Stimulated activated CD4-positive, alpha-beta T cell treated with anti-CD3 and anti-CD28 coated beads, Interleukin-12 subunit alpha, Interleukin-12 subunit beta, amount 100 ng/mL, for 48 hours (primary cell): ENCODE results near the gene PTGFRN.
"Not testable (repeated sequence)": the region's sequence is repeated elsewhere in the genome, so short reads cannot be mapped to it uniquely, and the experiment has no call there.

Source experiments
- DNase-seq, 3 donors: peaks; one replicate each; pipeline ENCODE4 v3.0.0-alpha.2; 2020; ENCODE audit warnings: low read depth in 2 of 3, low spot score in 1 of 3

Gene PTGFRN

DNA sequence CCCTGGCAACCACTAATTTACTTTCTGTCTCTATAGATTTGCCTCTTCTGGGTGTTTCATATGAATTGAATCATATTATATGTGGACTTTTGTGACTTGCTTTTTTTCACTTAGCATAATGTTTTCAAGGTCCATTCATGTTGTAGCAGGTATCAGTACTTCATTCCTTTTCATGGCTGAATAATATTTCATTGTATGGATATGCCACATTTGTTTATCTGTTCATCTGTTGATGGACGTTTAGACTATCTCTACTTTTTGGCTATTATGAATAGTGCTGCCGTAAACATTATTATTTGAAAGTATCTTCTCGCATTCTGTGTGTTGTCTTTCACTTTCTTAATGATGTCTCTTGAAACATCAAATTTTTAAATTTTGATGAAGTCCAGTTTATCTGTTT is 59.0 kb downstream of the PTGFRN start:
- DNase-seq, result no peak

DNA sequence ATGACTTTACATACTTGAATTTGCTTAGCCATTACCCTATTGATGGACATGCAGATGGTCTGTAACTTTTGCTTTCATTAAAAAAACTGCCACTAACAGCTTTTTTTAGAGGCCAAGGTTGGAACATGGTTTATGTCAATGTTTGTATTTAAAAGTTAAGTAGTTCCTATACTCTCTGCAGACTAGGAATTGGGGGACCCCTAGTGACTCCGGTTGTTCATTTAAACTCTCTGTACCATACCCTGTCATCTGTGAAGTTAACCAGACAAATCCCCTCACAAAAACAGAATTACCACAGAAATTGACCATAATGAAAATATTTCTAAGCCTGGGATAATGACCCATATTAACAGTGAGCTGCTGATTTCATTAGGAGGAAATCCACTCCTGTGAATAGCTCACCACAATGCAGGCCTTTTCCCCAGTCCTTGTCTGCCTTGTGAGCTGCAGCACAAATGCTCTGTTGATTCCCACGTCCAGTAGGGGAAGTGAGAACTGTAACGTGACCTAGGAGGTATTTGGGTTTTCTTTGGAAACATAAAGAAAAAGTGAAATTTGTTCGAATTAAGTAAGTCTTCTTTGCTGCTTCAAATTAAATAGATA is 61.6 kb downstream of the PTGFRN start:
- DNase-seq, result no peak

DNA sequence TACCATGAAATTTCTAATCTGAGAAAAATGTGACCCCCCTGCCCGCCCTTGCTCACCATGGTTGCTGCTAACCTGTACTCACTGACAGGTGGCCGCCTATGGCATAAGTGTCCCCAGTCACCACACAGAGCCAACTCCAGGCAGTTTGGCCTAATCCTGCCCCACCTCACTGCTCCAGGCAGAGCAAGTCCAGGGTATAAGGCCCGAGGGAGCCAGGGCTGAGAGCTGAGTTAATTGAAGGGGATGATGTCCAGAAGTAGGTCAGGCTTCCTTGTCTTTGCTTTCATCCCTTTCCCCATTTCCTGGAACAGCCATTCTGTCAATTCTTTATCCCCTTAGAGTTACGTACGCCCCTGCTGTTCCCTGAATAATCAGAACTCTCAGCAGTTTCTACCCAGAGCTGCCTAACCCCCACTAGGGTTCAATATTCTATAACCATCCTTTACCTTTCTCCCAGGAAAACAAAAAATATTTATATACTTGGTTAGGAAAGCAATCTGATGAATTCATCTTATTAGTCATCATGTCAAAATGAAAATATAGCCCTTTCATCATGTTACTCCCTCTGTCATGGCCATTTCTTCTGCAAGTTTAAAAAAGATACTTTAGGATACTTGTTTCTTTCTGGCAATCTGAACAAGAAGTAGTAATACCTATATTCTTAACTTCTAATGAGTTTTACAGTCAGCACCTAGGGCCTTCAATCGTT is 62.4 kb downstream of the PTGFRN start:
- no peak for DNase-seq

DNA sequence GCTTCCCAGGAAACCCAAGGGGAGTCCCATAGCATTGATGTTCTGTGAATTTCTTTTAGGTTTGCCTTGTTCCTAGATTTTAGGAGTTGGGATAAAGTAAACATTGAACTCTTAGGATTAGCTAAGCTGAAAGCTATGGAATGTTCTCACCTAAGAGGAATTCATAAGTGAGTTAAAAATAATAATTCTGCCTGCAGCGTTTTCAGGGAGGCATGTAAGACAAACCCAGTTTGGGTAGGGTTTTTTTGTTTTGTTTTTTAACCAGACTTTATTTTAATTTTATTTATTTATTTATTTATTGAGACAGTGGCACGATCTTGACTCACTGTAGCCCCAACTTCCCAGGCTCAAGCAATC is 62.9 kb downstream of the PTGFRN start:
- DNase-seq, result no peak

DNA sequence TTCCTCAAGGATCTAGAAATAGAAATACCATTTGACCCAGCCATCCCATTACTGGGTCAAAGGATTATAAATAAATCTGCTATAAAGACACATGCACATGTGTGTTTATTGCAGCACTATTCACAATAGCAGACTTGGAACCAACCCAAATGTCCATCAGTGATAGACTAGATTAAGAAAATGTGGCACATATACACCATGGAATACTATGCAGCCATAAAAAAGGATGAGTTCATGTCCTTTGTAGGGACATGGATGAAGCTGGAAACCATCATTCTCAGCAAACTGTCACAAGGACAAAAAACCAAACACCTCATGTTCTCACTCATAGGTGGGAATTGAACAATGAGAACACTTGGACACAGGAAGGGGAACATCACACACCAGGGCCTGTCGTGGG is 70.6 kb downstream of the PTGFRN start:
- DNase-seq, result not testable (repeated sequence)

DNA sequence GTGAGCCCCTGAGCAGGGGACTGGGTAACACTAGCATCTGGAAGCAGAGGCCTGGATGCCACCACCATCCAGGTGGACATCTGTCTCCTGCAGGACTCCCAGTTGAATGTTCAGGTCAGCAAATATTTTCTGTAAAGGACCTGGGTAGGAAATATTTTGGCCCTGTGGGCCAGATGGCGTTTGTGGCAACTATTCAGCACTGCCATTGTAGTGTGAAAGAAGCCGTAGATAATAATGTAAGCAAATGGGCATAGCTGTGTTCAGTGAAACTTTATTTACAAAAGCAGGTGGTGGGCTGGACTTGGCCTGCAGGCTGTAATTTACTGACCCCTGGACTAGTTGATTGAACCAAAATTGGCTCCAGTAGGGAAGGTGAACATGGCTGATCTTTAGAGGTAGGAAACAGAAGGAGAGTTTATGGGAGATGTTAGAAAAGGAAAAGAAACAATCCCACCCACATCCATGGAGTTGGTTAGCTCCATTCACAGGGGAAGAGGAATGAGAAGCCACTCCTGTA is 71.9 kb downstream of the PTGFRN start:
- no peak for DNase-seq

DNA sequence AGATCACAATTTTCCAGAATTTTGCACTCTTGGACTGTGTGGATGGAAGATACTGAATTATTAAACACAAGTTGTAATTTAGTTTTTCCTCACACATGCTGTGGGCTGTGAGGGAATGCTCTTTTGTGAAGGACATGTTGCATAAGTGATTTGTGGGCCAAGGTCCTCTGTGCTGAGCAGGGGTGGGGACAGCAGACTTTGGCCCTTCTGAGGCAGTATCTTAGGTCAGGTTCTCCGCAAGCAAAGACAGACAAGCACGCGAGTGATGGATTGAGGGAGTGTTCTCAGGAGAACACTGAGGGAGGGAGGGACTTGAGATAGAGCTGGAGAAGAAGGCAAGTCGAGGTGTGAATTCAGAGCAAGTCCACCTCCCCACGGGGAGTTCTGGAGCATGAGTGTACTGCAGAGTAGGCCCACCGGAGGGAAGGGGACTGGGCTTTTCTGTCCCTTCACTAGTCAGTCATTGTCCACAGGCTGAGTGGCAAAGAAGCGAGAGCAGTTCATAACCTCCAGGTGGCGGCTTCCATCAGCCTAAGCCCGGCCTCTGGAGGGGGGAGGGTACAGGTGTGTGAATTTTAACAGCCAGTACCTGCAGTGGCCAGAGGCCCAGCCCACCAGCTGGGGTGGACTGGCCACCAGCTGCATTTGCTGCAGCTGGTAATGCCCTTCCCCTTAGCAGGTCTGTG is 72.7 kb downstream of the PTGFRN start:
- DNase-seq, result no peak

DNA sequence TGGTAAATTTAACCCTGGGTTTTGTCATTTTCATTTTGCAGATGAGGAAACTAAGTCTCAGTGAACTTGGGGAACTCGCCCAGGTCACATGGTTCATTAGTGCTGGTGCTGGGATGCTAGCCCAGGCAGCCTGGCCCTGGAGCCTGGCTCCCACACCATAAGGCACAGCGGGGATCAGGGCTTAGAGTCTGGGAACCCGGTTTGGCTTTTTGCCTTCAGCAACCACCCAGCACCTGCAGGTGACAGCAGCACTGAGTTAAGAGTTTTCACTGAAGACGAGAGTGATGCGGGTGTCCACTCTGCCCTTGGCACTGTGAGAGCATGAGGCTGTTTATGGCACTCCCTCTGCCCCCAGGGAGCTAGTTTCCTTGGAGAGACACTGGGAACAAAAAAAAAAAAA is 73.4 kb downstream of the PTGFRN start:
- no peak for DNase-seq

DNA sequence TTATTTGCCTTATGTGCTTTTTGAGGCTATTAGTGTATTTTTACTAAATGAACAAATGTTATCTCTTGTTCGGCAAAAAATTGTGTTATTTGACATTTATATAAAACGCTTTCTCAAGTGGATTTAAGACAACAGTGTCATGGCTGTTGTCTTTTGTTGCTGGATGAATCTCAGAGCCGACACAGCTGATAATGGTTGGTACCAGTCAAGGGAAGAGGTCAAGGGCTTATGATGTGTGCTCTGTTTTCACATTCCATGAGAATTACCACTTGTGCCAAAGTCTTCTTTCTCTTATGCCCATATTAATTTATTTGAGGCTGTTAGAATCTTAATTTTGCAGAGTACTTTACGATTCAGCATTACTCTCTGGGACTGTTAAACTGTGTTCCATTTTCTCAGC is 74.0 kb downstream of the PTGFRN start:
- no peak for DNase-seq

DNA sequence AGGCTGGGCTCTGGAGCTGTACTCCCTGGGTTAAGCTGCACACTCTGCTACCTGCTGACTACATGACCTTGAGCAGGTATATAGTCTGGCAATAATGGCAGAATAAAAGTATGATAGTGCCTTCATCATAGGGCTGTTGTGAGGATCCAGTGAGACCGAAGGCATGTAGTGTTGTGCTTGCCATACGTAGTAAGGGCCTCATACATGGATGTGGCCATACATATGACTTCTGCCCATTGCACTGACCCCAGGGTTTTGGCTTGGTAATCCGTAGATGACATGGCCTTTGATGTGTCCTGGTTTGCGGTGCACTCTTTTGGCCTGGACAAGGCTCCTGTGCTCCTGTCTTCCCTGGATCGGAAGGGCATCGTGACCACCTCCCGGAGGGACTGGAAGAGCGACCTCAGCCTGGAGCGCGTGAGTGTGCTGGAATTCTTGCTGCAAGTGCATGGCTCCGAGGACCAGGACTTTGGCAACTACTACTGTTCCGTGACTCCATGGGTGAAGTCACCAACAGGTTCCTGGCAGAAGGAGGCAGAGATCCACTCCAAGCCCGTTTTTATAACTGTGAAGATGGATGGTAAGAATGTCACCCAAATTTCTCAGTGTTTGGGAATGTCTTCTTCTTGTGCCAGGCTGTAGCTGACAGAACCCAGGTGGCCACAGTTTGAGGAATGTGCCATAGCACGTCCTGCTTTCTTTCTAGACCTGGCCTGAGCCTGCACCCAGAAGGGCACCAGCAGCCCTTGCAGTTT is 74.9 kb downstream of the PTGFRN start:
- DNase-seq, result no peak

DNA sequence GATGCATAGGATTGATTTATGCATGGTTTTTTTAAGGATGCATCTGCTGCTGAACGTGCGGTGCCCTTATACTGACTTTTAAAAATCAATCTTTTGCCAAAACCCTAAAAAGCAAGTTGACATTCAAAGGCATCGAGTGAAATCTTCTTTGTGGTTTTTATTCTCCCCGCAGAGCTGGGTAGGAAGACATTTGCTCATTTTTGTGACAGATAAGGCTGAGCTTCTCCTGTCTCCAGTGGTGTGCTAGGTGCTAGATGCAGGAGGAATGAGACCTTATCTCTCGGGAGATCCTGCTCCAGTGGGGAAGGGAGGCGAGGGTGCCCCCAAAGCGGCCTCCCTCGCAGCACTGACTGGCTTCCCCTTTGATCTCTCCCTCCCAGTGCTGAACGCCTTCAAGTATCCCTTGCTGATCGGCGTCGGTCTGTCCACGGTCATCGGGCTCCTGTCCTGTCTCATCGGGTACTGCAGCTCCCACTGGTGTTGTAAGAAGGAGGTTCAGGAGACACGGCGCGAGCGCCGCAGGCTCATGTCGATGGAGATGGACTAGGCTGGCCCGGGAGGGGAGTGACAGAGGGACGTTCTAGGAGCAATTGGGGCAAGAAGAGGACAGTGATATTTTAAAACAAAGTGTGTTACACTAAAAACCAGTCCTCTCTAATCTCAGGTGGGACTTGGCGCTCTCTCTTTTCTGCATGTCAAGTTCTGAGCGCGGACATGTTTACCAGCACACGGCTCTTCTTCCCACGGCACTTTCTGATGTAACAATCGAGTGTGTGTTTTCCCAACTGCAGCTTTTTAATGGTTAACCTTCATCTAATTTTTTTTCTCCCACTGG is 76.9 kb downstream of the PTGFRN start:
- peak; percentile 21 to 35 (median 24) for DNase-seq

DNA sequence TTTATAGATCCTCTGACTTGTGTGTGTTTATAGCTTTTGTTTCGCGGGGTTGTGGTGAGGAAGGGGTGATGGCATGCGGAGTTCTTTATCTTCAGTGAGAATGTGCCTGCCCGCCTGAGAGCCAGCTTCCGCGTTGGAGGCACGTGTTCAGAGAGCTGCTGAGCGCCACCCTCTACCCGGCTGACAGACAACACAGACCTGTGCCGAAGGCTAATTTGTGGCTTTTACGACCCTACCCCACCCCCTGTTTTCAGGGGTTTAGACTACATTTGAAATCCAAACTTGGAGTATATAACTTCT is 77.5 kb downstream of the PTGFRN start:
- DNase-seq, result peak; percentile 45 to 49 (median 47)

DNA sequence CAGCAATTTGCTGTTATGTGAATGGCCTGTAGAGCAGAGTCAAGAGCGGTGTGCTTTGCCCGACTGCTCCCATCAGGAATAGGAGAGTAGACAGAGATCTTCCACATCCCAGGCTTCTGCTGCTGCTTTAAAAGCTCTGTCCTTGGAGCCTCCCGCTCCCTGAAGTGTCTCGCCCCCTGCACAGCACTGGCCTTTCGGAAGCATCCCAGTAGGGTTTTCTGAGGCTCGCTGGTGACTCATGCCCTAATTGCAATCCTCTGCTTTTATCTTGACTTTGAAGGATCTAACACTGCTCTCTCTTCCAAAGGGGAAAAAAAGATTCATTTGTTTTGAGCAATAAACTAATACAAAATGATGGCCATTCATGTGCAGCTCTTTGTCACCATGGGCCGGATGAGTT is 78.5 kb downstream of the PTGFRN start:
- DNase-seq, result no peak

DNA sequence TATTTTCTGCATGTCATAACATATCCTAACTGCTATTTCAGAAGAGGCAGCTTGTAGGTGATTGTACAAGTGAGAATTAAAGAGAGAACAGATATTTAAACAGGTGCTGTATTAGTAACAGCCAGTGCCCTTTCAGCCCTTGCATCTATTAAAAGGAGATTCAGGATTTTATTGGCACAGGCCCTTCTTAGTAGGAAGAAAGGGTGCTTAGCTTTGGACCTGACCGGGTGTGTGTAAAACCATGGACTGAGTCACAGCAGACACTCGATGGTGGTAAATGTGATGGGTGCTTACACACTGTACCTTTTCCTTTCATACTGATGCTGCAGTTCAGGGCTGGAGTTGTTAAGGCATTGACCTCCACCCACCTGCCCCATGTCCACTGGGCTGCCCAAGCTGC is 79.2 kb downstream of the PTGFRN start:
- no peak for DNase-seq

DNA sequence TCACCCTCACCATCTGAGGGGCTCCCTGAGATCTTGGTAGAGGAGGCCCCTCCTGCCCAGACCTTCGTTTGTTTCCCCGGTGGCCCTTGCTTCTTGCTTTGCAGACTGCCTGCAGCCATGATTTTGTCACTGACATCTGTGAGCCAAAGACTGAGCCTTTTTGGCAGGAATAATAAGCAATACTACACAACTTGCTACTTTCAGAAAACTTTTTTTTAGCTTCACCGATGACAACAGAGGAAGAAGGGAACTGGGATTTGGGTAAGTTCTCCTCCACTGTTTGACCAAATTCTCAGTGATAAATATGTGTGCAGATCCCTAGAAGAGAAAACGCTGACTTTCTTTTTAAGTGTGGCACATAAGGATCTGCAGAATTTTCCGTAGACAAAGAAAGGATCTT is 80.1 kb downstream of the PTGFRN start:
- DNase-seq, result no peak

DNA sequence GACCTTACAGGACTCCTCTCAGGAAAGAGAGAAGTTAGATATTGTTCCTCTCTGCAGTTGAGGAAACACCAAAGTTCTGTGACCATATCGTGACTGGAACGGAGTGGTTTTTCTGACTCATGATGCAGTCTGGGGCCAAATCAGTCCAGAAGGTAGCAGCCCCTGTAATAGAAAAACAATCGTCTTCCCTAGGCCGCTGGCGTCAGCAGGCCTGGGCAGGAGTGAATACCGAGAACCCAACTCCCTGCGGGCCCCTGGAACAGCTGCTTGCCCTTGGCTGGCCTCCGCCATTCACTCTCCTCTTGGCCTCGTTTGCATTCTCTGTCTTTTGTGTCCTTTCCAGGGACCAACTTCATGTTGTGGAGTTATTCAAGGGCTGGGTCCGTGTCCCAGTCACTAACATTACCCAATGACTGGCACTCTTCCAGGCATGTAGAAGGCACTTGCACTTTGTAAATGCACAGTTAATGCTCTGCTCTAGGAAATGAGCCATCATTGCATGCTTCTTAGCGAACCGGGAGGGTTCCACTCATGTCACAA is 81.0 kb downstream of the PTGFRN start:
- DNase-seq, result no peak

DNA sequence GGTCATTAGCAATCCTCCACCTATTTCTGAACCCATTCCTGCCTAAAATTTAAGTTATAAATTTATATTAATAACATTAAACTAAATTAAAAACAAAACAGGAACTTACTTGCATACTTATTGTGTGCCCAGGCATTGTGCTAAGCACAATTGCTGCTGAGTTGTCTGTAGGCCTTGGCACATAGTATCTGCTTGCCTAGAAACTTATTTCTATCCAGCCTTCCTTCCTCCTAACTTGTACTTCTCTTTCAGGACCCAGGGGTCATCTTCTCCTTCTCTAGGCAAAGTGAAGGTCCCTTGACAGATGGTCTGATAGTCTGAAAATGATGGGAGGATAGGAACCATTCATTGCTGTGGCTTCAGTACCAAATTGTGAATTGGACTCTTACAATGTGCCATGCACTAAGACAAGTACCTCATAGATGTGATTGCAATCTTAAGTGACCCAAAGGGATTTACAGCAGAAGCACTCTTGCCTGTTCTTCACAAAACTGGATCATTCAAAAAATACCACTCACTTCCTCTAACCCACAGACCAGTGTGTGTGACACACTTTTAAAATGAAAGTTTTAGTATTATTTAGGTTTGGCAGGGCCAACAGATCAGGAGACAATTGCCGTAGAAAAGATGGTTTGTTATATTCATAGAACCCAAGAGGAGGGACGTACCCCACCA is 81.6 kb downstream of the PTGFRN start:
- DNase-seq, result no peak

DNA sequence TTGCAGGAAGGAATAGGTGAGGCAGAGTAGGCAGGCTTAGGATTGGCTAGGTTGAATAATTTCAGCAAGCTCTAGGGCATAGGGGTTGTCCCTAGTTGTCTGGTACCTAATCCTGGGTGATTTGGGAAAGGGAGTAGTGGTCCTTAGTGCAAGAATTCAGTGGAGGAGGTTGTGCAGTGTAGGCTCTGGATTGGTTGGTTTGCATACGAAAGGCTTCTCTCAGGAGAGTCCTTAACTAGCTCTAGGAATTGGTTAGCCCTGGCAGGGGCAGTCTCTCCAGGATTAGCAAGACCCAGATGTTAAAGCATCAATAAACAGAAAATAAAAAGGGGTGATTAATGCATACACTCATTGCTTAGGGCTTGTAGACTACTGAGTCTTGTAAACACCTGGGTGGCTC is 82.2 kb downstream of the PTGFRN start:
- DNase-seq, result no peak

DNA sequence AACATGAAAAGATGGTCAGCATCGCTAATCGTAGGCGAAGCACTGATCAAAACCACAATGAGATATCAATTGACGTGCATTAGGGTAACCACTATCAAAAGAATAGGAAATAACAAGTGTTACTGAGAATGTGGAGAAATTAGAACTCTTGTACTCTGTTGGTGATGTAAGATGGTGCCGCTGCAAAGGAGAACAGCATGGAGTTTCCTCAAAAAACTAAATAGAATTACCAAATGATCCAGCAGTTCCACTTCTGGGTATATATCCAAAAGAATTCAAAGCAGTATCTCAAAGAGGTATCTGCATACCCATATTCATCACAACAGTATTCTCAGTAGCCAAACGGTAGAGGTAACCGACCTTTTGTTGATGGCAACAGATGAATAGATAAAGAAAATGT is 83.6 kb downstream of the PTGFRN start:
- no peak for DNase-seq

DNA sequence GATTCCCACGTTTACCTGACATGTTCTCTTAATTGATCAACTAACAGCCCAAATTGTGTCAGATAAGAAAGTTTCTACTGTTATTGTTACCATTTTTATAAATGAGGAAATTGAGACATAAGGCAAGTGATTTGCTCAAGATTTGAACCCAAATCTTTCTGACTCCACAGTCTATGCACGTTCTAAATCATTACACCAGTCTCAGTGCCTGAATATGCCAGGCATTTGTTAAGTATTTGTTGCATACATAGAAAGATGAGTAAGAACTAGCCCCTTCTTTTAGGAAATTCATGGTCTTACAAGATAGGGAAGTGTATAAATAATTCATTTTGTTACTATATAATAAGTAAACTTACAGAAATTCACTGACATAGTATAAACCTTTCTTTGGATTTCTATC is 84.7 kb downstream of the PTGFRN start:
- DNase-seq, result no peak
